Endothelial cell of umbilical vein (primary cell): Measurements from ENCODE around the gene BAG5. TPM values are rescaled to one million over a fixed set of nuclear protein-coding genes. Genes with fewer than 3 reads are reported as not detected.

Experiments used
- Bru-seq: library from RNA; stranded (reverse); fragments of 400-500 nt; gene quantifications from one replicate; lab custom pipeline; 2021; lab: Mats Ljungman, UMichigan
- BruChase-seq, 2 experiments: library from RNA; stranded (reverse); fragments of 400-500 nt; gene quantifications; one replicate each; lab custom pipeline; 2021; lab: Mats Ljungman, UMichigan
- BruUV-seq: library from RNA; stranded (reverse); fragments of 400-500 nt; replicated peaks from 2 replicates; lab custom pipeline; 2021; lab: Mats Ljungman, UMichigan
- CTCF ChIA-PET: fragments of 300-600, 350-600 bp; sonication (Branson Sonifier 250); formaldehyde crosslinking; loops from one replicate; lab custom pipeline; 2021; ENCODE audit warnings: antibody characterized with exemption, inconsistent platforms; lab: Charles Lee
- POLR2A ChIA-PET: fragments of 300-600, 350-600 bp; sonication (Branson Sonifier 250); formaldehyde crosslinking; loops from one replicate; lab custom pipeline; 2021; ENCODE audit warnings: antibody characterized with exemption, inconsistent platforms; lab: Charles Lee
- DNase-seq: peaks from one replicate; pipeline ENCODE4 v3.0.0-alpha.2; 2011; ENCODE audit warnings: low read depth, low spot score
- FAIRE-seq: peaks from 2 replicates; lab custom pipeline; 2011; peaks lifted over from hg19 to GRCh38; lab: Jason Lieb, UNC
- H2AFZ ChIP-seq: 2 replicates; pipeline ENCODE4 v1.6.0; 2012; ENCODE audit warnings: low read depth, low read length, control low read depth, inconsistent platforms
- H3K27ac ChIP-seq: 2 replicates; pipeline ENCODE4 v1.5.1; 2011; ENCODE audit warnings: low read depth, mild to moderate bottlenecking, control low read depth, low read length, moderate library complexity; ENCODE audit not compliant: insufficient read depth
- H3K27me3 ChIP-seq, 2 experiments: 2 replicates each; pipeline versions ENCODE4 v1.6.0 to v1.6.1; 2011; ENCODE audit warnings: low read length in 2 of 2, mixed read lengths in 1 of 2; ENCODE audit not compliant: control insufficient read depth in 2 of 2, insufficient read depth in 2 of 2
- H3K36me3 ChIP-seq, 2 experiments: 2 replicates in 1 of 2; 3 replicates in 1 of 2; pipeline ENCODE4 v1.5.1; 2011; ENCODE audit warnings: low read length in 2 of 2, mild to moderate bottlenecking in 1 of 2, moderate library complexity in 1 of 2; ENCODE audit not compliant: control insufficient read depth in 2 of 2, insufficient read depth in 2 of 2; ENCODE audit errors: extremely low read depth in 1 of 2
- H3K4me1 ChIP-seq: 3 replicates; pipeline ENCODE4 v1.5.1; 2011; ENCODE audit warnings: mild to moderate bottlenecking, low read length; ENCODE audit not compliant: control insufficient read depth, insufficient read depth; ENCODE audit errors: extremely low read depth
- H3K4me2 ChIP-seq: 2 replicates; pipeline ENCODE4 v1.6.1; 2011; ENCODE audit warnings: low read length, control low read depth, mixed read lengths; ENCODE audit not compliant: insufficient read depth
- H3K4me3 ChIP-seq, 3 experiments: fragments of 200-600 bp in 1 of 3; sonication (generic), shearing (Covaris generic) in 1 of 3; replicated peaks in 1 of 3; 2 replicates each; pipeline ENCODE4 v1.5.1; 2011 to 2016; ENCODE audit warnings: control low read depth in 3 of 3, low read length in 3 of 3, mild to moderate bottlenecking in 2 of 3, inconsistent platforms in 1 of 3, low read depth in 1 of 3, moderate library complexity in 1 of 3; ENCODE audit not compliant: insufficient read depth in 1 of 3
- H3K79me2 ChIP-seq: 2 replicates; pipeline ENCODE4 v1.6.0; 2012; ENCODE audit warnings: low read length, inconsistent platforms; ENCODE audit not compliant: control insufficient read depth, insufficient read depth
- H3K9ac ChIP-seq: replicated peaks from 2 replicates; pipeline ENCODE3; 2011; ENCODE audit warnings: low read length, control low read depth; ENCODE audit not compliant: insufficient read depth; ENCODE audit errors: extremely low read depth
- H3K9me1 ChIP-seq: replicated peaks from 3 replicates; pipeline ENCODE4 v1.6.0; 2011; ENCODE audit warnings: mild to moderate bottlenecking, low read length; ENCODE audit not compliant: control insufficient read depth, insufficient read depth; ENCODE audit errors: extremely low read depth
- H3K9me3 ChIP-seq: replicated peaks from 2 replicates; pipeline ENCODE4 v1.5.1; 2012; ENCODE audit warnings: low read length, inconsistent platforms; ENCODE audit not compliant: control insufficient read depth, insufficient read depth
- H4K20me1 ChIP-seq: replicated peaks from 2 replicates; pipeline ENCODE3; 2011; ENCODE audit warnings: mild to moderate bottlenecking, low read length; ENCODE audit not compliant: control insufficient read depth, insufficient read depth; ENCODE audit errors: extremely low read depth
- GATA2 ChIP-seq: IDR thresholded peaks from 2 replicates; pipeline ENCODE4 v1.7.0; 2011; ENCODE audit warnings: low read depth, mild to moderate bottlenecking, moderate library complexity, mixed read lengths, low read length; ENCODE audit not compliant: insufficient read length, insufficient read depth
- MYC ChIP-seq: IDR thresholded peaks from one replicate; pipeline ENCODE4 v1.6.1; 2011; ENCODE audit warnings: mild to moderate bottlenecking, low read depth, low read length
- POLR2A ChIP-seq: IDR thresholded peaks from 2 replicates; pipeline ENCODE4 v1.6.1; 2012; ENCODE audit warnings: low read depth, mild to moderate bottlenecking, control low read depth, low read length
- POLR2AphosphoS5 ChIP-seq: IDR thresholded peaks from 2 replicates; pipeline ENCODE4 v1.6.1; 2012; ENCODE audit warnings: low read depth, mild to moderate bottlenecking, control low read depth, low read length, moderate library complexity; ENCODE audit not compliant: insufficient read depth
- dilution Hi-C: fragments of 300-500 bp; cut with MboI; formaldehyde crosslinking; loops from one replicate; pipeline ENCODE4 v1.15.0; 2019; ENCODE audit warnings: low sequenced_read_pairs; ENCODE audit not compliant: extremely low pct_ligation_motif_present
- intact Hi-C: fragments of 100-400 bp; cut with micrococcal nuclease; formaldehyde crosslinking; loops from one replicate; pipeline ENCODE4 v1.10.0; 2022
- long read RNA-seq: library from polyadenylated mRNA; stranded (forward); transcript quantifications from one replicate; pipeline ENCODE4 v2.0.0, GENCODE V29; 2021
- polyA minus RNA-seq, 3 experiments: library from RNA; depleted of rRNA, polyadenylated mRNA; stranded (reverse); fragments of >200 nt; gene quantifications; 1 replicate in 1 of 3; 2 replicates in 2 of 3; pipeline ENCODE4 v1.2.3, GENCODE V29; 2011
- polyA plus RNA-seq, 4 experiments: library from polyadenylated mRNA; depleted of rRNA in 3 of 4; stranded (reverse) in 3 of 4; unstranded in 1 of 4; fragments of >200 nt; gene quantifications; 2 replicates each; pipeline versions ENCODE4 v1.2.1 to v1.2.3, GENCODE V29; 2011 to 2012; ENCODE audit warnings: missing spikeins in 1 of 4
- total RNA-seq: library from RNA; stranded (reverse); gene quantifications from 2 replicates; pipeline ENCODE4 v1.2.3, GENCODE V29; 2021
- TF ChIP-seq, protein P1 (sequence below): IDR thresholded peaks from 2 replicates; pipeline ENCODE4 v1.6.1; 2011; ENCODE audit not compliant: insufficient read depth, insufficient read length

Gene BAG5
- total RNA-seq (28.4 and 32.5 TPM in 2 replicates), polyA plus RNA-seq (5.0 and 6.3 TPM in 2 replicates), polyA minus RNA-seq (11.0 and 11.5 TPM in 2 replicates), Bru-seq, nascent RNA (percentile 94 among the genes with signal in this experiment), BruChase-seq, experiment 1, labeled RNA remaining after a 6-hour chase (percentile 94 among the genes with signal in this experiment), BruChase-seq, experiment 2, labeled RNA remaining after a 2-hour chase (percentile 99 among the genes with signal in this experiment)
- polyA plus RNA-seq (2011; cell fraction: cytosol; rRNA removed) = 7.7 and 8.4 TPM in 2 replicates
- polyA plus RNA-seq (2011; cell fraction: nucleus; rRNA removed) = 5.6 and 7.3 TPM in 2 replicates
- polyA plus RNA-seq (2012) = 16.4 and 20.2 TPM in 2 replicates
- 15.8 TPM for polyA minus RNA-seq (2011; cell fraction: cytosol; rRNA and poly(A)+ RNA removed)
- 7.9 and 9.9 TPM in 2 replicates for polyA minus RNA-seq (2011; cell fraction: nucleus; rRNA and poly(A)+ RNA removed)
- long read RNA-seq, full-length matches to known transcripts = 56 of 81 reads
- long read RNA-seq, partial matches to known transcripts = 0 of 81 reads
- long read RNA-seq, other reads (novel, unspliced or antisense) = 25 of 81 reads

- H3K27me3 ChIP-seq = no peaks in the 10 kb centered on the region
- ChIA-PET CTCF (interaction anchor here (1.0 to 2.3 kb wide), 3 partner anchors 16 to 44 kb away, joined by 3 to 19 read pairs (median 3); no protein-coding TSS in a partner anchor), POLR2A (interaction anchor here (1.2 kb wide), 1 partner anchor 33 kb away, joined by 3 read pairs; the partner anchor contains the start of gene TRMT61A)
- H3K4me3 ChIP-seq = peak within 1 kb of the TSS; percentile 61 to 97 (median 95)
- BruUV-seq = no TSS peak
- H3K9ac ChIP-seq = peak within 1 kb of the TSS; percentile 96
- H3K27ac ChIP-seq = peak within 1 kb of the TSS; percentile 94
- peak within 1 kb of the TSS; percentile 98 for H3K4me2 ChIP-seq
- intact Hi-C loops (loop anchor here (1.0 to 5.0 kb wide), 3 partner anchors 14 to 153 kb away; partner anchors contain the start of genes TRMT61A, XRCC3 and ZFYVE21), dilution Hi-C loops (no loop called here)
- FAIRE-seq = peak; percentile 72
- H3K9me3 ChIP-seq = no peaks in the 10 kb centered on the region
- no peaks in the 10 kb centered on the region for H3K9me1 ChIP-seq
- peak within 1 kb of the TSS; percentile 90 for H2AFZ ChIP-seq
- peaks cover 89% of the 10 kb centered on the region for H3K79me2 ChIP-seq
- H4K20me1 ChIP-seq = no peaks in the 10 kb centered on the region
- H3K4me1 ChIP-seq = peaks cover 23% of the 10 kb centered on the region
- H3K36me3 ChIP-seq = peaks cover 16 to 21% of the 10 kb centered on the region in 2 experiments
- TF ChIP-seq POLR2A (peak; percentile 36), POLR2AphosphoS5 (peak; percentile 25), MYC (no peak), GATA2 (no peak)
- TF ChIP-seq, protein P1, sequence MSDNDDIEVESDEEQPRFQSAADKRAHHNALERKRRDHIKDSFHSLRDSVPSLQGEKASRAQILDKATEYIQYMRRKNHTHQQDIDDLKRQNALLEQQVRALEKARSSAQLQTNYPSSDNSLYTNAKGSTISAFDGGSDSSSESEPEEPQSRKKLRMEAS = peak; percentile 18
- DNase-seq = peak; percentile 86
These were observed at the start of gene BAG5, which contains the start of gene COA8 for GRCh38 chr14:103562429-103563225. BAG5 (minus strand) TSS chr14:103562657; CDS start chr14:103561164, 1,493 bp downstream. COA8 (plus strand) TSS chr14:103562960; CDS start chr14:103563002, 42 bp downstream.
